WTC11 (cell line): ENCODE results near the gene ABITRAM. TPM values are rescaled to one million over a fixed set of nuclear protein-coding genes. Genes with fewer than 3 reads are reported as not detected.

Experiments
- ATAC-seq: fragments of 200-7000 bp; cut with Tn5 transposase; 2 replicates; pipeline ENCODE4 v1.10.0; 2021; ENCODE audit warnings: mild to moderate bottlenecking, moderate library complexity
- CTCF ChIA-PET: fragments of 300-600 bp; sonication (Branson Sonifier 250); formaldehyde crosslinking; loops from one replicate; lab custom pipeline; 2021; ENCODE audit warnings: antibody characterized with exemption; lab: Charles Lee
- POLR2A ChIA-PET: fragments of 350-600 bp; sonication (Branson Sonifier 250); formaldehyde crosslinking; loops from one replicate; lab custom pipeline; 2021; ENCODE audit warnings: antibody characterized with exemption; lab: Charles Lee
- DNase-seq: peaks from one replicate; pipeline ENCODE4 v3.0.0; 2021; ENCODE audit warnings: low spot score
- H3K27ac Mint-ChIP-seq: 2 replicates; pipeline ENCODE4 v1.8.0; 2021; ENCODE audit warnings: mixed read lengths
- H3K27me3 Mint-ChIP-seq: 2 replicates; pipeline ENCODE4 v1.8.0; 2021; ENCODE audit warnings: low read depth, mild to moderate bottlenecking, moderate library complexity, mixed read lengths
- H3K36me3 Mint-ChIP-seq: 2 replicates; pipeline ENCODE4 v1.8.0; 2021; ENCODE audit warnings: mixed read lengths
- H3K4me1 Mint-ChIP-seq: 2 replicates; pipeline ENCODE4 v1.8.0; 2022; ENCODE audit warnings: mixed read lengths
- H3K4me3 Mint-ChIP-seq: 2 replicates; pipeline ENCODE4 v1.8.0; 2021; ENCODE audit warnings: mild to moderate bottlenecking, moderate library complexity, mixed read lengths
- H3K9me3 Mint-ChIP-seq: 2 replicates; pipeline ENCODE4 v1.8.0; 2021; ENCODE audit warnings: mixed read lengths
- CREB1 ChIP-seq: sonication (generic); formaldehyde crosslinking; IDR thresholded peaks from 2 replicates; pipeline ENCODE4 v1.8.0; 2023; ENCODE audit warnings: mild to moderate bottlenecking, missing genetic modification reagents
- E2F4 ChIP-seq: sonication (generic); formaldehyde crosslinking; IDR thresholded peaks from 2 replicates; pipeline ENCODE4 v1.8.1; 2022; ENCODE audit warnings: low read depth, mild to moderate bottlenecking, moderate library complexity, missing genetic modification reagents, borderline replicate concordance
- EMX1 ChIP-seq: fragments of 250-450 bp; sonication (Bioruptor Pico); IDR thresholded peaks from 2 replicates; pipeline ENCODE4 v1.8.0; 2021; ENCODE audit warnings: mild to moderate bottlenecking
- ESRRA ChIP-seq: sonication (generic); formaldehyde crosslinking; IDR thresholded peaks from 2 replicates; pipeline ENCODE4 v1.8.1; 2022; ENCODE audit warnings: mild to moderate bottlenecking, missing genetic modification reagents, borderline replicate concordance
- GRHL2 ChIP-seq: fragments of 250-450 bp; sonication (Bioruptor Pico); IDR thresholded peaks from 2 replicates; pipeline ENCODE4 v1.8.0; 2022; ENCODE audit warnings: mild to moderate bottlenecking, moderate library complexity; ENCODE audit not compliant: insufficient replicate concordance, severe bottlenecking
- JAZF1 ChIP-seq: fragments of 250-450 bp; sonication (Bioruptor Pico); IDR thresholded peaks from 2 replicates; pipeline ENCODE4 v1.9.0; 2021; ENCODE audit warnings: moderate library complexity, mild to moderate bottlenecking, inconsistent platforms
- MXD4 ChIP-seq: fragments of 250-450 bp; sonication (Bioruptor Pico); IDR thresholded peaks from 2 replicates; pipeline ENCODE4 v1.8.0; 2021; ENCODE audit warnings: mild to moderate bottlenecking, moderate library complexity, borderline replicate concordance
- NR2C2 ChIP-seq: sonication (generic); formaldehyde crosslinking; IDR thresholded peaks from 2 replicates; pipeline ENCODE4 v1.8.0; 2022; ENCODE audit warnings: mild to moderate bottlenecking, missing genetic modification reagents
- NR3C1 ChIP-seq: sonication (generic); formaldehyde crosslinking; conservative IDR thresholded peaks from 2 replicates; pipeline ENCODE4 v1.8.1; 2023; ENCODE audit warnings: low read depth, mild to moderate bottlenecking, missing genetic modification reagents
- PREB ChIP-seq: sonication (generic); formaldehyde crosslinking; IDR thresholded peaks from 2 replicates; pipeline ENCODE4 v1.8.1; 2022; ENCODE audit warnings: mild to moderate bottlenecking, missing genetic modification reagents, moderate library complexity, borderline replicate concordance
- SMAD3 ChIP-seq: sonication (generic); formaldehyde crosslinking; IDR thresholded peaks from 2 replicates; pipeline ENCODE4 v1.8.0; 2022; ENCODE audit warnings: missing genetic modification reagents, mild to moderate bottlenecking, borderline replicate concordance
- ZNF416 ChIP-seq: fragments of 250-450 bp; sonication (Bioruptor Pico); IDR thresholded peaks from 2 replicates; pipeline ENCODE4 v1.9.0; 2021; ENCODE audit warnings: mild to moderate bottlenecking, inconsistent platforms
- ZNF671 ChIP-seq: fragments of 250-450 bp; sonication (Bioruptor Pico); IDR thresholded peaks from 2 replicates; pipeline ENCODE4 v1.8.0; 2021; ENCODE audit warnings: mild to moderate bottlenecking
- total RNA-seq: library from RNA; stranded (reverse); gene quantifications from 3 replicates; pipeline ENCODE4 v1.2.3, GENCODE V29; 2021
- TF ChIP-seq, protein P1 (sequence below): sonication (generic); formaldehyde crosslinking; IDR thresholded peaks from 2 replicates; pipeline ENCODE4 v1.8.0; 2022; ENCODE audit warnings: missing genetic modification reagents
- TF ChIP-seq, protein P2 (sequence below): fragments of 250-450 bp; sonication (Bioruptor Pico); IDR thresholded peaks from 2 replicates; pipeline ENCODE4 v2.1.2; 2022; ENCODE audit warnings: mild to moderate bottlenecking, moderate library complexity
- TF ChIP-seq, protein P3 (sequence below): sonication (generic); formaldehyde crosslinking; IDR thresholded peaks from 2 replicates; pipeline ENCODE4 v1.8.0; 2023; ENCODE audit warnings: mild to moderate bottlenecking, missing genetic modification reagents
- TF ChIP-seq, protein P4 (sequence below): fragments of 250-450 bp; sonication (Bioruptor Pico); IDR thresholded peaks from 2 replicates; pipeline ENCODE4 v1.8.0; 2021; ENCODE audit warnings: mild to moderate bottlenecking
- TF ChIP-seq, protein P5 (sequence below): sonication (generic); formaldehyde crosslinking; IDR thresholded peaks from 2 replicates; pipeline ENCODE4 v1.8.0; 2022; ENCODE audit warnings: mild to moderate bottlenecking, missing genetic modification reagents

The ABITRAM gene
- total RNA-seq, 1 experiment from 2014 or later = 4.6 TPM

DNA sequence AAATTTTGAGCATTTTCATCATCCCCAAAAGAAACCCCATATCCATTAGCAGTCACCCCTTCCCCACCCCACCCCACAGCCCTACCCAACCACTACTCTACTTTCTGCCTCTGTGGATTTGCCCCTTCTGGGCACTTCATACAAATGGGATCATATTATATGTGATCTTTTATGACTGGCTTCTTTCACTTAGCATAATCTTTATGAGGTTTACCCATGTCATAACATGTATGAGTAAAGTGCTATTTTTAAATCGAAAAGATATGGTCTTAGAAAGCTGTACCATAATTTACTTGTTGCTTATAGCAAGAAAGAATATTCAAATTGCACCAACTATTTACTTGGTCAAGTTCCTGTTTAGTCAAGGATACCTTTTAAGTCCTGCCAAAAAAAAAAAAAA, 13.0 kb upstream of the ABITRAM start:
- peaks cover 53% of the 10 kb centered on the region for H3K36me3 Mint-ChIP-seq
- H3K4me3 Mint-ChIP-seq = no peak overlapping the region
- no peaks in the 10 kb centered on the region for H3K9me3 Mint-ChIP-seq
- POLR2A ChIA-PET = no interaction called here
- ATAC-seq (no peak), DNase-seq (no peak)
- CTCF ChIA-PET = no interaction called here
- H3K27me3 Mint-ChIP-seq = no peaks in the 10 kb centered on the region
- no peaks in the 10 kb centered on the region for H3K4me1 Mint-ChIP-seq
- TF ChIP-seq, protein P1, sequence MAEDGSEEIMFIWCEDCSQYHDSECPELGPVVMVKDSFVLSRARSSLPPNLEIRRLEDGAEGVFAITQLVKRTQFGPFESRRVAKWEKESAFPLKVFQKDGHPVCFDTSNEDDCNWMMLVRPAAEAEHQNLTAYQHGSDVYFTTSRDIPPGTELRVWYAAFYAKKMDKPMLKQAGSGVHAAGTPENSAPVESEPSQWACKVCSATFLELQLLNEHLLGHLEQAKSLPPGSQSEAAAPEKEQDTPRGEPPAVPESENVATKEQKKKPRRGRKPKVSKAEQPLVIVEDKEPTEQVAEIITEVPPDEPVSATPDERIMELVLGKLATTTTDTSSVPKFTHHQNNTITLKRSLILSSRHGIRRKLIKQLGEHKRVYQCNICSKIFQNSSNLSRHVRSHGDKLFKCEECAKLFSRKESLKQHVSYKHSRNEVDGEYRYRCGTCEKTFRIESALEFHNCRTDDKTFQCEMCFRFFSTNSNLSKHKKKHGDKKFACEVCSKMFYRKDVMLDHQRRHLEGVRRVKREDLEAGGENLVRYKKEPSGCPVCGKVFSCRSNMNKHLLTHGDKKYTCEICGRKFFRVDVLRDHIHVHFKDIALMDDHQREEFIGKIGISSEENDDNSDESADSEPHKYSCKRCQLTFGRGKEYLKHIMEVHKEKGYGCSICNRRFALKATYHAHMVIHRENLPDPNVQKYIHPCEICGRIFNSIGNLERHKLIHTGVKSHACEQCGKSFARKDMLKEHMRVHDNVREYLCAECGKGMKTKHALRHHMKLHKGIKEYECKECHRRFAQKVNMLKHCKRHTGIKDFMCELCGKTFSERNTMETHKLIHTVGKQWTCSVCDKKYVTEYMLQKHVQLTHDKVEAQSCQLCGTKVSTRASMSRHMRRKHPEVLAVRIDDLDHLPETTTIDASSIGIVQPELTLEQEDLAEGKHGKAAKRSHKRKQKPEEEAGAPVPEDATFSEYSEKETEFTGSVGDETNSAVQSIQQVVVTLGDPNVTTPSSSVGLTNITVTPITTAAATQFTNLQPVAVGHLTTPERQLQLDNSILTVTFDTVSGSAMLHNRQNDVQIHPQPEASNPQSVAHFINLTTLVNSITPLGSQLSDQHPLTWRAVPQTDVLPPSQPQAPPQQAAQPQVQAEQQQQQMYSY = no peak
- TF ChIP-seq, protein P2, sequence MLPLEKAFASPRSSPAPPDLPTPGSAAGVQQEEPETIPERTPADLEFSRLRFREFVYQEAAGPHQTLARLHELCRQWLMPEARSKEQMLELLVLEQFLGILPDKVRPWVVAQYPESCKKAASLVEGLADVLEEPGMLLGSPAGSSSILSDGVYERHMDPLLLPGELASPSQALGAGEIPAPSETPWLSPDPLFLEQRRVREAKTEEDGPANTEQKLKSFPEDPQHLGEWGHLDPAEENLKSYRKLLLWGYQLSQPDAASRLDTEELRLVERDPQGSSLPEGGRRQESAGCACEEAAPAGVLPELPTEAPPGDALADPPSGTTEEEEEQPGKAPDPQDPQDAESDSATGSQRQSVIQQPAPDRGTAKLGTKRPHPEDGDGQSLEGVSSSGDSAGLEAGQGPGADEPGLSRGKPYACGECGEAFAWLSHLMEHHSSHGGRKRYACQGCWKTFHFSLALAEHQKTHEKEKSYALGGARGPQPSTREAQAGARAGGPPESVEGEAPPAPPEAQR (CRISPR knock-in tag) = no peak
- no peak for TF ChIP-seq NR2C2 (CRISPR knock-in tag)
- TF ChIP-seq, protein P3, sequence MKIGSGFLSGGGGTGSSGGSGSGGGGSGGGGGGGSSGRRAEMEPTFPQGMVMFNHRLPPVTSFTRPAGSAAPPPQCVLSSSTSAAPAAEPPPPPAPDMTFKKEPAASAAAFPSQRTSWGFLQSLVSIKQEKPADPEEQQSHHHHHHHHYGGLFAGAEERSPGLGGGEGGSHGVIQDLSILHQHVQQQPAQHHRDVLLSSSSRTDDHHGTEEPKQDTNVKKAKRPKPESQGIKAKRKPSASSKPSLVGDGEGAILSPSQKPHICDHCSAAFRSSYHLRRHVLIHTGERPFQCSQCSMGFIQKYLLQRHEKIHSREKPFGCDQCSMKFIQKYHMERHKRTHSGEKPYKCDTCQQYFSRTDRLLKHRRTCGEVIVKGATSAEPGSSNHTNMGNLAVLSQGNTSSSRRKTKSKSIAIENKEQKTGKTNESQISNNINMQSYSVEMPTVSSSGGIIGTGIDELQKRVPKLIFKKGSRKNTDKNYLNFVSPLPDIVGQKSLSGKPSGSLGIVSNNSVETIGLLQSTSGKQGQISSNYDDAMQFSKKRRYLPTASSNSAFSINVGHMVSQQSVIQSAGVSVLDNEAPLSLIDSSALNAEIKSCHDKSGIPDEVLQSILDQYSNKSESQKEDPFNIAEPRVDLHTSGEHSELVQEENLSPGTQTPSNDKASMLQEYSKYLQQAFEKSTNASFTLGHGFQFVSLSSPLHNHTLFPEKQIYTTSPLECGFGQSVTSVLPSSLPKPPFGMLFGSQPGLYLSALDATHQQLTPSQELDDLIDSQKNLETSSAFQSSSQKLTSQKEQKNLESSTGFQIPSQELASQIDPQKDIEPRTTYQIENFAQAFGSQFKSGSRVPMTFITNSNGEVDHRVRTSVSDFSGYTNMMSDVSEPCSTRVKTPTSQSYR (CRISPR knock-in tag) = no peak
- no peak for TF ChIP-seq GRHL2 (CRISPR knock-in tag)
- TF ChIP-seq EMX1 (CRISPR knock-in tag) = no peak
- no peak for TF ChIP-seq E2F4 (CRISPR knock-in tag)
- no peak for TF ChIP-seq NR3C1 (CRISPR knock-in tag)
- no peak for TF ChIP-seq ESRRA (CRISPR knock-in tag)
- TF ChIP-seq, protein P4, sequence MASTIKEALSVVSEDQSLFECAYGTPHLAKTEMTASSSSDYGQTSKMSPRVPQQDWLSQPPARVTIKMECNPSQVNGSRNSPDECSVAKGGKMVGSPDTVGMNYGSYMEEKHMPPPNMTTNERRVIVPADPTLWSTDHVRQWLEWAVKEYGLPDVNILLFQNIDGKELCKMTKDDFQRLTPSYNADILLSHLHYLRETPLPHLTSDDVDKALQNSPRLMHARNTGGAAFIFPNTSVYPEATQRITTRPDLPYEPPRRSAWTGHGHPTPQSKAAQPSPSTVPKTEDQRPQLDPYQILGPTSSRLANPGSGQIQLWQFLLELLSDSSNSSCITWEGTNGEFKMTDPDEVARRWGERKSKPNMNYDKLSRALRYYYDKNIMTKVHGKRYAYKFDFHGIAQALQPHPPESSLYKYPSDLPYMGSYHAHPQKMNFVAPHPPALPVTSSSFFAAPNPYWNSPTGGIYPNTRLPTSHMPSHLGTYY (CRISPR knock-in tag) = no peak
- TF ChIP-seq JAZF1 (CRISPR knock-in tag) = no peak
- no peak for TF ChIP-seq ZNF416 (CRISPR knock-in tag)
- no peak for TF ChIP-seq CREB1
- TF ChIP-seq, protein P5, sequence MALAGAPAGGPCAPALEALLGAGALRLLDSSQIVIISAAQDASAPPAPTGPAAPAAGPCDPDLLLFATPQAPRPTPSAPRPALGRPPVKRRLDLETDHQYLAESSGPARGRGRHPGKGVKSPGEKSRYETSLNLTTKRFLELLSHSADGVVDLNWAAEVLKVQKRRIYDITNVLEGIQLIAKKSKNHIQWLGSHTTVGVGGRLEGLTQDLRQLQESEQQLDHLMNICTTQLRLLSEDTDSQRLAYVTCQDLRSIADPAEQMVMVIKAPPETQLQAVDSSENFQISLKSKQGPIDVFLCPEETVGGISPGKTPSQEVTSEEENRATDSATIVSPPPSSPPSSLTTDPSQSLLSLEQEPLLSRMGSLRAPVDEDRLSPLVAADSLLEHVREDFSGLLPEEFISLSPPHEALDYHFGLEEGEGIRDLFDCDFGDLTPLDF = no peak
- no peak for TF ChIP-seq MXD4
- no peak for TF ChIP-seq SMAD3 (CRISPR knock-in tag)
- no peak for TF ChIP-seq PREB
- TF ChIP-seq ZNF671 = no peak
- TF ChIP-seq, all 79 proteins: peak for 0
- no peak overlapping the region for H3K27ac Mint-ChIP-seq
